IgD-negative memory B cell (primary cell): ENCODE measurements around the gene TIGD6. TPM values are rescaled to one million over a fixed set of nuclear protein-coding genes. Genes with fewer than 3 reads are reported as not detected.
"Not testable (repeated sequence)": the region's sequence is repeated elsewhere in the genome, so short reads cannot be mapped to it uniquely, and the experiment has no call there.

Experiments
- H3K27ac Mint-ChIP-seq, 3 donors: one replicate each; pipeline ENCODE4 v1.8.0; 2020 to 2022; ENCODE audit warnings: mild to moderate bottlenecking in 3 of 3, mixed read lengths in 3 of 3, moderate library complexity in 1 of 3
- H3K27me3 Mint-ChIP-seq: one replicate; pipeline ENCODE4 v1.8.0; 2021; ENCODE audit warnings: mixed read lengths
- H3K36me3 Mint-ChIP-seq: one replicate; pipeline ENCODE4 v1.8.0; 2020; ENCODE audit warnings: mild to moderate bottlenecking, mixed read lengths
- H3K4me1 Mint-ChIP-seq, 3 donors: one replicate each; pipeline ENCODE4 v1.8.0; 2020 to 2022; ENCODE audit warnings: mixed read lengths in 3 of 3, mild to moderate bottlenecking in 1 of 3
- H3K4me3 Mint-ChIP-seq, 4 donors: one replicate each; pipeline ENCODE4 v1.8.0; 2020 to 2022; ENCODE audit warnings: mild to moderate bottlenecking in 4 of 4, mixed read lengths in 4 of 4, moderate library complexity in 3 of 4
- H3K9me3 Mint-ChIP-seq, 3 donors: one replicate each; pipeline ENCODE4 v1.8.0; 2020 to 2021; ENCODE audit warnings: mixed read lengths in 3 of 3, mild to moderate bottlenecking in 1 of 3
- polyA plus RNA-seq: library from polyadenylated mRNA; unstranded; fragments of 300-500 nt; fragmentation: Illumina TruSeq; gene quantifications from one replicate; pipeline ENCODE4 v1.2.3, GENCODE V29; 2021

TIGD6 gene
- polyA plus RNA-seq, 1 donor from 2014 or later = 1.8 TPM

GRCh38 chr5:149951138-149951749, 49.2 kb downstream of the TIGD6 start:
- no peak overlapping the region for H3K4me3 Mint-ChIP-seq

DNA sequence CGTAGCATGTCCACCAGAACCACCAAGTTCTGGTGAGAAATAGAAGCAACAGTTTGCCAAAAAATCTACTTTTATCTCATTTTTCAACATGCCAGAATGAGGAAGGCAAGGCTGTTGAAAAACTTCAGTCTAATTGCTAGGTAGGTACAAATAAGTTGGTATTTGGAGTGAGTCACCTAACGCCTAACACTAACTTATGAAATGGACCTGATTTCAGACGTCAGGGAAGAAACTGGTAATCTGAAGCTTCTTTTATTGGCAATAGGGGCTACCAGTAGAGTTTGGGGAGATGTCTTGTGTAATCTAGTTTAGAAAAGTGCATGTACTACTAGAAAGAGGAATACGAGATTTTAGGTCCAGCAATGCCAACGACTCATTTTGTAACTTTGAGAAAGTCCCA, 51.5 kb downstream of the TIGD6 start:
- H3K36me3 Mint-ChIP-seq = peaks cover 2% of the 10 kb centered on the region
- peaks cover 9% of the 10 kb centered on the region for H3K27me3 Mint-ChIP-seq
- no peak overlapping the region for H3K4me3 Mint-ChIP-seq
- no peaks in the 10 kb centered on the region for H3K9me3 Mint-ChIP-seq
- no peaks in the 10 kb centered on the region for H3K4me1 Mint-ChIP-seq
- H3K27ac Mint-ChIP-seq = no peak overlapping the region

More at GRCh38 chr5:149951138-149951749, 49.2 kb downstream of the TIGD6 start:
- peaks cover 9% of the 10 kb centered on the region for H3K27me3 Mint-ChIP-seq
- no peaks in the 10 kb centered on the region for H3K4me1 Mint-ChIP-seq
- no peaks in the 10 kb centered on the region for H3K9me3 Mint-ChIP-seq
- H3K36me3 Mint-ChIP-seq = no peaks in the 10 kb centered on the region
- peak overlapping the region in 1 of 3 donors; percentile 36 for H3K27ac Mint-ChIP-seq

GRCh38 chr5:149946118-149946517, 54.3 kb downstream of the TIGD6 start:
- H3K4me1 Mint-ChIP-seq = no peaks in the 10 kb centered on the region
- peaks cover 9% of the 10 kb centered on the region for H3K27me3 Mint-ChIP-seq
- peaks cover 2% of the 10 kb centered on the region for H3K36me3 Mint-ChIP-seq
- no peak overlapping the region for H3K4me3 Mint-ChIP-seq
- no peaks in the 10 kb centered on the region for H3K9me3 Mint-ChIP-seq
- H3K27ac Mint-ChIP-seq = no peak overlapping the region

DNA sequence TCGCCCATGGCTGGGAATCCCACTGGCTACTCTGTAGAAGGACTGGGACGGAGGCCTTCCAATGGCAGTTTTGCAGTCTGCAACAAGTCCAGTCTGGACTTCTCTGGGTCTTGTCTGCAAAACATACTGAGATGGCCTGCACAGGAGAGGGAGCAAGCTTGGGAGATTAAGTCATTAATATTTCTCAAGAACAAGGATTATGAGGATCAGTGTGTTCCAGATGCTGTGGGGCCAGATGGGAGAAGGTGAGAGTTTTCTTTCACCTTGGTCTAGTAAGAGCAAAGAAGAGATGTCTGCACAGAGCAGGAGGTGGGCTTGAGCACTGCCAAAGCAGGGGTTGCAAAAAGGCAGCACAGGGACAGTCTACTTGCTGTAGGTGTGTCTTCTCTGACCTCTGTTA, 55.8 kb downstream of the TIGD6 start, which contains the start of gene PDE6A:
Gene PDE6A, minus strand, starts transcription at position 128 of the 400 bp plus-strand sequence. Its CDS starts 120 bp downstream, at position 8.
- no peak within 1 kb of the TSS for H3K27ac Mint-ChIP-seq
- no peak within 1 kb of the TSS for H3K4me3 Mint-ChIP-seq
- peaks cover 7% of the 10 kb centered on the region for H3K27me3 Mint-ChIP-seq
- peaks cover 2% of the 10 kb centered on the region for H3K36me3 Mint-ChIP-seq
- peaks cover 0 to under 1% (median 0%) of the 10 kb centered on the region in 3 donors for H3K4me1 Mint-ChIP-seq
- no peaks in the 10 kb centered on the region for H3K9me3 Mint-ChIP-seq

GRCh38 chr5:149943177-149943949, 57.1 kb downstream of the TIGD6 start:
- not testable (repeated sequence) for H3K4me3 Mint-ChIP-seq, H3K9me3 Mint-ChIP-seq, H3K36me3 Mint-ChIP-seq, H3K4me1 Mint-ChIP-seq, H3K27ac Mint-ChIP-seq, H3K27me3 Mint-ChIP-seq

Other genes with a start within 250 kb of the TIGD6 start
- gene PDE6A, start 55.9 kb downstream of the TIGD6 start, polyA plus RNA-seq = 0.05 TPM
- 2.3 TPM for gene SLC26A2, start 39.9 kb downstream of the TIGD6 start, polyA plus RNA-seq
- gene HMGXB3, start 85 bp upstream of the TIGD6 start, polyA plus RNA-seq = 15.4 TPM
- 0.10 TPM for gene CSF1R, start 85.9 kb upstream of the TIGD6 start, polyA plus RNA-seq
- 0.45 TPM for gene PDGFRB, start 155.2 kb upstream of the TIGD6 start, polyA plus RNA-seq
- not detected for gene CDX1, start 166.1 kb upstream of the TIGD6 start, polyA plus RNA-seq
- not detected for gene SLC6A7, start 189.4 kb upstream of the TIGD6 start, polyA plus RNA-seq